H1 (cell line): ENCODE measurements around the gene MRPL17. TPM values are rescaled to one million over a fixed set of nuclear protein-coding genes. Genes with fewer than 3 reads are reported as not detected.

Experiments used
- CTCF ChIA-PET: fragments of 300-600 bp; sonication (Branson Sonifier 250); formaldehyde crosslinking; loops from one replicate; lab custom pipeline; 2021; ENCODE audit not compliant: partially characterized antibody; lab: Charles Lee
- POLR2A ChIA-PET: fragments of 300-600 bp; sonication (Branson Sonifier 250); formaldehyde crosslinking; loops from one replicate; lab custom pipeline; 2021; ENCODE audit warnings: inconsistent platforms; ENCODE audit not compliant: partially characterized antibody; lab: Charles Lee
- DNase-seq, 2 experiments: peaks; one replicate each; pipeline versions ENCODE4 v3.0.0 to v3.0.0-alpha.2; 2010 to 2022; ENCODE audit warnings: low spot score in 2 of 2, low read depth in 1 of 2, mixed read lengths in 1 of 2
- FAIRE-seq: peaks from 2 replicates; lab custom pipeline; 2011; peaks lifted over from hg19 to GRCh38; lab: Jason Lieb, UNC
- H2AFZ ChIP-seq: 2 replicates; pipeline ENCODE4 v1.8.1; 2012; ENCODE audit warnings: low read length, inconsistent platforms
- H2AK5ac ChIP-seq: 2 replicates; pipeline ENCODE4 v1.6.1; 2013; ENCODE audit warnings: low read depth, low read length
- H2BK120ac ChIP-seq: replicated peaks from 2 replicates; pipeline ENCODE3; 2013; ENCODE audit warnings: low read depth, low read length, inconsistent platforms
- H2BK12ac ChIP-seq: 2 replicates; pipeline ENCODE4 v1.6.1; 2013; ENCODE audit warnings: low read depth, low read length
- H2BK15ac ChIP-seq: 2 replicates; pipeline ENCODE4 v1.6.1; 2013; ENCODE audit warnings: low read length
- H2BK20ac ChIP-seq: 2 replicates; pipeline ENCODE4 v1.6.1; 2013; ENCODE audit warnings: low read length
- H2BK5ac ChIP-seq: 2 replicates; pipeline ENCODE4 v1.6.1; 2013; ENCODE audit warnings: low read depth, low read length
- H3K14ac ChIP-seq: 2 replicates; pipeline ENCODE4 v1.6.1; 2013; ENCODE audit warnings: inconsistent platforms; ENCODE audit not compliant: insufficient read length
- H3K18ac ChIP-seq: 2 replicates; pipeline ENCODE4 v1.6.1; 2013; ENCODE audit warnings: low read length; ENCODE audit errors: extremely low read depth
- H3K23ac ChIP-seq: 2 replicates; pipeline ENCODE4 v1.6.1; 2013; ENCODE audit warnings: inconsistent platforms; ENCODE audit not compliant: insufficient read length
- H3K23me2 ChIP-seq: 2 replicates; pipeline ENCODE4 v1.6.1; 2013; ENCODE audit warnings: low read depth, low read length
- H3K27ac ChIP-seq: 2 replicates; pipeline ENCODE4 v1.6.1; 2011; ENCODE audit warnings: low read depth, low read length, inconsistent platforms
- H3K27me3 ChIP-seq, 4 experiments: replicated peaks in 1 of 4; 1 replicate in 1 of 4; 2 replicates in 3 of 4; pipeline versions ENCODE4 v1.6.1 to v1.8.1; 2011 to 2013; ENCODE audit warnings: low read length in 3 of 4, mild to moderate bottlenecking in 3 of 4, inconsistent platforms in 2 of 4, mixed read lengths in 2 of 4, moderate library complexity in 1 of 4; ENCODE audit not compliant: control insufficient read depth in 3 of 4, insufficient read depth in 3 of 4; ENCODE audit errors: extremely low read depth in 1 of 4
- H3K36me3 ChIP-seq, 4 experiments: 2 replicates each; pipeline versions ENCODE4 v1.6.1 to v1.8.1; 2011 to 2013; ENCODE audit warnings: mild to moderate bottlenecking in 4 of 4, low read length in 3 of 4, moderate library complexity in 2 of 4, control low read depth in 1 of 4, inconsistent platforms in 1 of 4; ENCODE audit not compliant: insufficient read depth in 4 of 4, control insufficient read depth in 2 of 4
- H3K4ac ChIP-seq: replicated peaks from 2 replicates; pipeline ENCODE3; 2013; ENCODE audit warnings: low read length, low read depth, mixed read lengths, inconsistent platforms; ENCODE audit not compliant: insufficient read length
- H3K4me1 ChIP-seq, 4 experiments: replicated peaks in 1 of 4; 1 replicate in 1 of 4; 2 replicates in 3 of 4; pipeline versions ENCODE4 v1.6.1 to v1.8.1; 2011 to 2013; ENCODE audit warnings: low read length in 3 of 4, inconsistent platforms in 2 of 4, mixed read lengths in 1 of 4; ENCODE audit not compliant: insufficient read depth in 4 of 4, control insufficient read depth in 3 of 4
- H3K4me2 ChIP-seq, 2 experiments: 2 replicates each; pipeline versions ENCODE4 v1.6.1 to v1.8.1; 2011 to 2013; ENCODE audit warnings: low read depth in 2 of 2, low read length in 2 of 2, control low read depth in 1 of 2, inconsistent platforms in 1 of 2, mild to moderate bottlenecking in 1 of 2; ENCODE audit not compliant: insufficient read depth in 1 of 2
- H3K4me3 ChIP-seq, 4 experiments: fragments of 200-600, 300-600 bp in 1 of 4; sonication (generic), shearing (Covaris generic), sonication (Bioruptor Twin) in 1 of 4; 2 replicates each; pipeline versions ENCODE4 v1.5.1 to v1.8.1; 2011 to 2016; ENCODE audit warnings: low read length in 4 of 4, low read depth in 3 of 4, control low read depth in 2 of 4, inconsistent platforms in 2 of 4, mild to moderate bottlenecking in 2 of 4, mixed read lengths in 1 of 4, moderate library complexity in 1 of 4; ENCODE audit not compliant: insufficient read depth in 2 of 4; ENCODE audit errors: extremely low read depth in 1 of 4
- H3K56ac ChIP-seq: replicated peaks from 2 replicates; pipeline ENCODE3; 2013; ENCODE audit warnings: low read depth, mild to moderate bottlenecking, mixed read lengths, low read length, inconsistent platforms; ENCODE audit not compliant: insufficient read length
- H3K79me1 ChIP-seq: 2 replicates; pipeline ENCODE4 v1.6.1; 2013; ENCODE audit warnings: low read depth, low read length, control low read depth
- H3K79me2 ChIP-seq, 2 experiments: 2 replicates each; pipeline versions ENCODE4 v1.6.1 to v1.8.1; 2012 to 2013; ENCODE audit warnings: low read length in 2 of 2, mild to moderate bottlenecking in 2 of 2, inconsistent platforms in 1 of 2; ENCODE audit not compliant: insufficient read depth in 2 of 2, control insufficient read depth in 1 of 2
- H3K9ac ChIP-seq, 4 experiments: replicated peaks in 1 of 4; 1 replicate in 1 of 4; 2 replicates in 3 of 4; pipeline versions ENCODE4 v1.6.1 to v1.8.1; 2011 to 2013; ENCODE audit warnings: low read depth in 3 of 4, low read length in 3 of 4, control low read depth in 2 of 4, mild to moderate bottlenecking in 2 of 4, moderate library complexity in 2 of 4, inconsistent platforms in 1 of 4; ENCODE audit errors: extremely low read depth in 1 of 4
- H3K9me3 ChIP-seq, 2 experiments: 2 replicates each; pipeline versions ENCODE4 v1.6.1 to v1.8.1; 2012 to 2013; ENCODE audit warnings: mild to moderate bottlenecking in 2 of 2, moderate library complexity in 2 of 2, control low read depth in 1 of 2, inconsistent platforms in 1 of 2, low read depth in 1 of 2, low read length in 1 of 2, mixed read lengths in 1 of 2; ENCODE audit not compliant: insufficient read depth in 2 of 2
- H4K20me1 ChIP-seq, 2 experiments: replicated peaks in 1 of 2; 2 replicates each; pipeline versions ENCODE3 to v1.8.1; 2011 to 2013; ENCODE audit warnings: inconsistent platforms in 2 of 2, low read length in 2 of 2, mild to moderate bottlenecking in 1 of 2; ENCODE audit not compliant: insufficient read depth in 2 of 2, control insufficient read depth in 1 of 2
- H4K5ac ChIP-seq: 2 replicates; pipeline ENCODE4 v1.6.1; 2013; ENCODE audit warnings: low read length, low read depth, mixed read lengths, inconsistent platforms; ENCODE audit not compliant: insufficient read length
- H4K8ac ChIP-seq: 2 replicates; pipeline ENCODE4 v1.8.0; 2013; ENCODE audit warnings: mild to moderate bottlenecking, moderate library complexity, low read length, inconsistent platforms; ENCODE audit not compliant: insufficient read depth; ENCODE audit errors: extremely low read depth
- H4K91ac ChIP-seq: replicated peaks from 2 replicates; pipeline ENCODE3; 2013; ENCODE audit warnings: low read length, mixed read lengths, inconsistent platforms; ENCODE audit not compliant: insufficient read length
- CTBP2 ChIP-seq: IDR thresholded peaks from 2 replicates; pipeline ENCODE4 v1.7.0; 2011; ENCODE audit warnings: borderline replicate concordance, mild to moderate bottlenecking, moderate library complexity, mixed read lengths, low read length; ENCODE audit not compliant: insufficient read depth, insufficient read length
- JUN ChIP-seq: IDR thresholded peaks from 2 replicates; pipeline ENCODE4 v1.6.1; 2011; ENCODE audit warnings: low read depth, mild to moderate bottlenecking, improper control_type of control experiment, low read length
- MAX ChIP-seq: IDR thresholded peaks from 2 replicates; pipeline ENCODE4 v1.6.1; 2012; ENCODE audit warnings: inconsistent platforms
- NANOG ChIP-seq: IDR thresholded peaks from 2 replicates; pipeline ENCODE4 v1.6.1; 2011; ENCODE audit warnings: low read length, low read depth, mild to moderate bottlenecking, inconsistent platforms; ENCODE audit not compliant: insufficient read depth, poor library complexity, severe bottlenecking
- PHF8 ChIP-seq: fragments of 200-600 bp; sonication (generic); conservative IDR thresholded peaks from 2 replicates; pipeline ENCODE4 v1.7.1; 2012; ENCODE audit warnings: low read depth, mild to moderate bottlenecking, inconsistent platforms, low read length, moderate library complexity
- SRF ChIP-seq: IDR thresholded peaks from 2 replicates; pipeline ENCODE4 v1.6.1; 2011; ENCODE audit warnings: mild to moderate bottlenecking, low read depth, low read length, moderate library complexity
- TBP ChIP-seq: IDR thresholded peaks from 2 replicates; pipeline ENCODE4 v1.6.1; 2011; ENCODE audit warnings: low read depth, low read length, improper control_type of control experiment
- ZNF274 ChIP-seq: IDR thresholded peaks from 2 replicates; pipeline ENCODE4 v1.7.0; 2012; ENCODE audit warnings: low read length, borderline replicate concordance; ENCODE audit errors: extremely low read depth
- WGBS, 2 experiments: shearing (Covaris generic) in 1 of 2; methylation state at CpG; one replicate each; pipeline versions ENCODE4 v1.1.6 to v1.1.7; 2013 to 2015; ENCODE audit warnings: low lambda C conversion rate in 2 of 2, mixed read lengths in 2 of 2, inconsistent platforms in 1 of 2, low coverage in 1 of 2, missing lambda C conversion rate in 1 of 2; ENCODE audit not compliant: insufficient replicate concordance in 2 of 2, insufficient coverage in 1 of 2, insufficient read length in 1 of 2; ENCODE audit errors: extremely low coverage in 1 of 2, missing lambda C conversion rate in 1 of 2; 5-methylcytosine and 5-hydroxymethylcytosine counted together
- polyA plus RNA-seq, 7 experiments: library from polyadenylated mRNA; depleted of rRNA in 3 of 7; stranded (reverse) in 5 of 7; unstranded in 2 of 7; fragments of >200 nt in 5 of 7; fragments of 200-250 nt in 2 of 7; gene quantifications; 1 replicate in 5 of 7; 2 replicates in 1 of 7; 4 replicates in 1 of 7; pipeline versions ENCODE4 v1.2.1 to v1.2.3, GENCODE V29; 2011 to 2013; ENCODE audit warnings: missing spikeins in 2 of 7, mixed read lengths in 2 of 7
- total RNA-seq: library from RNA; stranded (reverse); fragmentation: NEBNext Ultra II Directional; extraction: Animal tissue kit (Norgen Biotek cat#: 25700); gene quantifications from 2 replicates; pipeline ENCODE4 v1.2.1, GENCODE V29; 2021
- TF ChIP-seq, protein P1 (sequence below): IDR thresholded peaks from 2 replicates; pipeline ENCODE4 v1.6.1; 2012; ENCODE audit warnings: low read length, inconsistent platforms

Gene MRPL17
- total and polyA plus RNA-seq, 2 of the 8 experiments (the other 6 are each of a cell fraction or from before 2014, with no cell fraction given), result 55.7 to 70.5 TPM

- H3K9me3 ChIP-seq, result no peaks in the 10 kb centered on the region
- no peak overlapping the region for H3K23ac ChIP-seq
- H4K8ac ChIP-seq, result no peak overlapping the region
- no peak overlapping the region for H3K18ac ChIP-seq
- H2BK12ac ChIP-seq, result no peak overlapping the region
- H2BK5ac ChIP-seq, result no peak overlapping the region
- no peak overlapping the region for H3K56ac ChIP-seq
- H4K5ac ChIP-seq, result no peak overlapping the region
- no peak overlapping the region for H3K27ac ChIP-seq
- no peaks in the 10 kb centered on the region; the same call in 1 of the 2 replicates for H3K23me2 ChIP-seq
- no peak overlapping the region for H3K4ac ChIP-seq
- no peaks in the 10 kb centered on the region for H3K4me1 ChIP-seq
- H2BK20ac ChIP-seq, result no peak overlapping the region
- H3K4me2 ChIP-seq, result no peak overlapping the region
- no peak overlapping the region for H2BK120ac ChIP-seq
- H2BK15ac ChIP-seq, result no peak overlapping the region
- 0 out of 7 replicates have a peak, but pooled peaks cover 0 to 3% (median 0%) of the 10 kb centered on the region in 4 experiments for H3K27me3 ChIP-seq
- H3K36me3 ChIP-seq, result no peaks in the 10 kb centered on the region
- H4K91ac ChIP-seq, result no peak overlapping the region
- H3K79me2 ChIP-seq, result no peaks in the 10 kb centered on the region
- POLR2A ChIA-PET, result interaction anchor here (1.3 to 1.7 kb wide), 3 partner anchors 11 to 55 kb away, joined by 3 to 7 read pairs (median 4); partner anchors contain the start of gene TAF10
- 79% methylated on average over 3 of the region's 4 CpGs; no CpG with 5 or more reads in 1 of the 2 experiments for WGBS, 2 experiments
- no peak overlapping the region for H3K9ac ChIP-seq
- H2AK5ac ChIP-seq, result no peak overlapping the region
- CTCF ChIA-PET, result interaction anchor here (0.8 to 3.8 kb wide), 14 partner anchors 9 to 98 kb away, joined by 3 to 36 read pairs (median 8); partner anchors contain the start of genes DCHS1 and TAF10
- no peaks in the 10 kb centered on the region for H4K20me1 ChIP-seq
- no peak overlapping the region for H3K4me3 ChIP-seq
- no peak overlapping the region for H3K14ac ChIP-seq
- no peak overlapping the region for H2AFZ ChIP-seq
- DNase-seq (no peak), FAIRE-seq (no peak)
- no peaks in the 10 kb centered on the region for H3K79me1 ChIP-seq
- TF ChIP-seq, protein P1, sequence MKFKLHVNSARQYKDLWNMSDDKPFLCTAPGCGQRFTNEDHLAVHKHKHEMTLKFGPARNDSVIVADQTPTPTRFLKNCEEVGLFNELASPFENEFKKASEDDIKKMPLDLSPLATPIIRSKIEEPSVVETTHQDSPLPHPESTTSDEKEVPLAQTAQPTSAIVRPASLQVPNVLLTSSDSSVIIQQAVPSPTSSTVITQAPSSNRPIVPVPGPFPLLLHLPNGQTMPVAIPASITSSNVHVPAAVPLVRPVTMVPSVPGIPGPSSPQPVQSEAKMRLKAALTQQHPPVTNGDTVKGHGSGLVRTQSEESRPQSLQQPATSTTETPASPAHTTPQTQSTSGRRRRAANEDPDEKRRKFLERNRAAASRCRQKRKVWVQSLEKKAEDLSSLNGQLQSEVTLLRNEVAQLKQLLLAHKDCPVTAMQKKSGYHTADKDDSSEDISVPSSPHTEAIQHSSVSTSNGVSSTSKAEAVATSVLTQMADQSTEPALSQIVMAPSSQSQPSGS, result no peak
- TF ChIP-seq MAX (no peak), PHF8 (no peak), CTBP2 (no peak), TBP (no peak), JUN (no peak), ZNF274 (no peak), SRF (no peak), NANOG (no peak)
These were observed 16.6 kb downstream of the MRPL17 start for GRCh38 chr11:6666302-6667183.
